Caco-2 (cell line): ENCODE data around the gene HNRNPA0. TPM values are rescaled to one million over a fixed set of nuclear protein-coding genes. Genes with fewer than 3 reads are reported as not detected.

Experiments used
- BruUV-seq: library from RNA; stranded (reverse); fragments of 400-500 nt; replicated peaks from 2 replicates; lab custom pipeline; 2021; lab: Mats Ljungman, UMichigan
- CTCF ChIA-PET: fragments of 300-600 bp; sonication (Branson Sonifier 250); formaldehyde crosslinking; loops from one replicate; lab custom pipeline; 2022; ENCODE audit warnings: antibody characterized with exemption; lab: Charles Lee
- POLR2A ChIA-PET: fragments of 300-600 bp; sonication (Branson Sonifier 250); formaldehyde crosslinking; loops from one replicate; lab custom pipeline; 2022; ENCODE audit warnings: antibody characterized with exemption; lab: Charles Lee
- DNase-seq, 2 experiments: peaks; one replicate each; pipeline versions ENCODE4 v3.0.0 to v3.0.0-alpha.2; 2020 to 2022
- H3K27me3 ChIP-seq: replicated peaks from 2 replicates; pipeline ENCODE4 v1.6.0; 2011; ENCODE audit warnings: low read length; ENCODE audit not compliant: control insufficient read depth, insufficient read depth
- H3K36me3 ChIP-seq: 2 replicates; pipeline ENCODE4 v1.5.1; 2011; ENCODE audit warnings: low read length; ENCODE audit not compliant: control insufficient read depth, insufficient read depth
- H3K4me1 ChIP-seq: fragments of 250-450 bp; sonication (Bioruptor Pico); 2 replicates; pipeline ENCODE4 v1.5.1; 2020; ENCODE audit warnings: mild to moderate bottlenecking
- H3K4me3 ChIP-seq: 2 replicates; pipeline ENCODE4 v1.5.1; 2011; ENCODE audit warnings: low read depth, mild to moderate bottlenecking, control low read depth, low read length
- H3K9me3 ChIP-seq: fragments of 250-450 bp; sonication (Bioruptor Pico); 2 replicates; pipeline ENCODE4 v1.5.1; 2020; ENCODE audit warnings: mild to moderate bottlenecking, moderate library complexity
- H3K27ac Mint-ChIP-seq: one replicate; pipeline ENCODE4 v1.8.0; 2022; ENCODE audit warnings: mixed read lengths; ENCODE audit not compliant: unreplicated experiment
- H3K27me3 Mint-ChIP-seq: one replicate; pipeline ENCODE4 v1.8.0; 2022; ENCODE audit warnings: mixed read lengths; ENCODE audit not compliant: insufficient read depth, unreplicated experiment
- H3K36me3 Mint-ChIP-seq: one replicate; pipeline ENCODE4 v1.8.0; 2022; ENCODE audit warnings: mild to moderate bottlenecking, mixed read lengths; ENCODE audit not compliant: insufficient read depth, unreplicated experiment
- H3K4me1 Mint-ChIP-seq: one replicate; pipeline ENCODE4 v1.8.0; 2022; ENCODE audit warnings: low read depth, mixed read lengths; ENCODE audit not compliant: unreplicated experiment
- H3K4me3 Mint-ChIP-seq: one replicate; pipeline ENCODE4 v1.8.0; 2022; ENCODE audit warnings: mild to moderate bottlenecking, moderate library complexity, mixed read lengths; ENCODE audit not compliant: unreplicated experiment
- H3K9me3 Mint-ChIP-seq: one replicate; pipeline ENCODE4 v1.8.0; 2022; ENCODE audit warnings: mixed read lengths; ENCODE audit not compliant: unreplicated experiment
- CTCF ChIP-seq, 2 experiments: fragments of 200-600 bp in 1 of 2; IDR thresholded peaks; 1 replicate in 1 of 2; 2 replicates in 1 of 2; pipeline versions ENCODE4 v1.5.1 to v1.8.0; 2011 to 2022; ENCODE audit warnings: antibody characterized with exemption in 1 of 2, control low read depth in 1 of 2, inconsistent platforms in 1 of 2, low read depth in 1 of 2, low read length in 1 of 2, mild to moderate bottlenecking in 1 of 2, moderate library complexity in 1 of 2; ENCODE audit not compliant: insufficient read depth in 1 of 2, severe bottlenecking in 1 of 2, unreplicated experiment in 1 of 2
- intact Hi-C: fragments of 100-400 bp; cut with micrococcal nuclease; formaldehyde crosslinking; loops from one replicate; pipeline ENCODE4 v1.10.0; 2022; ENCODE audit not compliant: unreplicated experiment
- total RNA-seq: library from RNA; stranded (reverse); gene quantifications from 2 replicates; pipeline ENCODE4 v1.2.3, GENCODE V29; 2022

Gene HNRNPA0
- total RNA-seq, 1 experiment from 2014 or later: 42.5 TPM

GRCh38 chr5:137739737-137740136, 14.4 kb downstream of the HNRNPA0 start:
- no peaks in the 10 kb centered on the region for H3K27me3 Mint-ChIP-seq
- Histone ChIP-seq H3K9me3 (no peaks in the 10 kb centered on the region), H3K27me3 (no peaks in the 10 kb centered on the region), H3K4me1 (peaks cover 14% of the 10 kb centered on the region; the same call in 1 of the 2 replicates), H3K4me3 (no peak overlapping the region), H3K36me3 (no peaks in the 10 kb centered on the region)
- H3K9me3 Mint-ChIP-seq: no peaks in the 10 kb centered on the region
- BruUV-seq: no TSS peak
- H3K27ac Mint-ChIP-seq: no peak overlapping the region
- no peaks in the 10 kb centered on the region for H3K36me3 Mint-ChIP-seq
- CTCF ChIA-PET: interaction anchor here (3.7 kb wide), 1 partner anchor 110 kb away, joined by 78 read pairs; no protein-coding TSS in a partner anchor
- DNase-seq: no peak
- H3K4me1 Mint-ChIP-seq: no peaks in the 10 kb centered on the region
- POLR2A ChIA-PET: no interaction called here
- no peak overlapping the region for H3K4me3 Mint-ChIP-seq
- TF ChIP-seq CTCF (IDR thresholded peaks at IDR 0.05; ENCODE audit: insufficient read depth in 1 of 2, low read depth in 1 of 2, low read length in 1 of 2, severe bottlenecking in 1 of 2, unreplicated experiment in 1 of 2): no peak
- intact Hi-C loops: no loop called here

GRCh38 chr5:137738947-137739346, 15.2 kb downstream of the HNRNPA0 start:
- no peak for DNase-seq
- no peaks in the 10 kb centered on the region for H3K27me3 ChIP-seq
- no TSS peak for BruUV-seq
- Mint-ChIP-seq H3K4me3 (no peak overlapping the region), H3K9me3 (no peaks in the 10 kb centered on the region), H3K4me1 (no peaks in the 10 kb centered on the region), H3K27ac (no peak overlapping the region), H3K36me3 (no peaks in the 10 kb centered on the region), H3K27me3 (no peaks in the 10 kb centered on the region)
- intact Hi-C loops: no loop called here
- H3K4me1 ChIP-seq: peaks cover 18% of the 10 kb centered on the region
- ChIA-PET POLR2A (no interaction called here), CTCF (no interaction called here)
- no peak for TF ChIP-seq CTCF (IDR thresholded peaks at IDR 0.05; ENCODE audit: insufficient read depth in 1 of 2, low read depth in 1 of 2, low read length in 1 of 2, severe bottlenecking in 1 of 2, unreplicated experiment in 1 of 2)
- H3K9me3 ChIP-seq: no peaks in the 10 kb centered on the region
- H3K36me3 ChIP-seq: no peaks in the 10 kb centered on the region
- H3K4me3 ChIP-seq: no peak overlapping the region

- BruUV-seq: no TSS peak
- no peaks in the 10 kb centered on the region for H3K27me3 ChIP-seq
- no peaks in the 10 kb centered on the region for H3K27me3 Mint-ChIP-seq
Observed at GRCh38 chr5:137737349-137738131, 16.6 kb downstream of the HNRNPA0 start.

More at GRCh38 chr5:137737349-137738131, 16.6 kb downstream of the HNRNPA0 start:
- H3K36me3 ChIP-seq: no peaks in the 10 kb centered on the region
- no peak overlapping the region for H3K4me3 ChIP-seq
- no peak overlapping the region for H3K4me3 Mint-ChIP-seq
- 0 out of 2 replicates have a peak, but pooled peaks cover 1% of the 10 kb centered on the region for H3K9me3 ChIP-seq
- POLR2A ChIA-PET: no interaction called here
- H3K4me1 ChIP-seq: peaks cover 31% of the 10 kb centered on the region
- intact Hi-C loops: no loop called here
- H3K9me3 Mint-ChIP-seq: no peaks in the 10 kb centered on the region
- H3K27ac Mint-ChIP-seq: no peak overlapping the region
- CTCF ChIA-PET: interaction anchor here (3.4 kb wide), 1 partner anchor 78 kb away, joined by 46 read pairs; no protein-coding TSS in a partner anchor
- H3K36me3 Mint-ChIP-seq: no peaks in the 10 kb centered on the region
- DNase-seq: no peak
- peaks cover 13% of the 10 kb centered on the region for H3K4me1 Mint-ChIP-seq
- no peak for TF ChIP-seq CTCF (IDR thresholded peaks at IDR 0.05; ENCODE audit: insufficient read depth in 1 of 2, low read depth in 1 of 2, low read length in 1 of 2, severe bottlenecking in 1 of 2, unreplicated experiment in 1 of 2)
